22Rv1 (cell line): ENCODE measurements around the gene MYRIP.

Experiments
- ZFX ChIP-seq: fragments of 450-650 bp; IDR thresholded peaks from 2 replicates; pipeline ENCODE4 v1.6.1; 2017; ENCODE audit warnings: antibody characterized with exemption, borderline replicate concordance
- TF ChIP-seq, protein P1 (sequence below): fragments of 450-650 bp; IDR thresholded peaks from 2 replicates; pipeline ENCODE4 v1.5.1; 2017; ENCODE audit warnings: mild to moderate bottlenecking

- TF ChIP-seq, protein P1, sequence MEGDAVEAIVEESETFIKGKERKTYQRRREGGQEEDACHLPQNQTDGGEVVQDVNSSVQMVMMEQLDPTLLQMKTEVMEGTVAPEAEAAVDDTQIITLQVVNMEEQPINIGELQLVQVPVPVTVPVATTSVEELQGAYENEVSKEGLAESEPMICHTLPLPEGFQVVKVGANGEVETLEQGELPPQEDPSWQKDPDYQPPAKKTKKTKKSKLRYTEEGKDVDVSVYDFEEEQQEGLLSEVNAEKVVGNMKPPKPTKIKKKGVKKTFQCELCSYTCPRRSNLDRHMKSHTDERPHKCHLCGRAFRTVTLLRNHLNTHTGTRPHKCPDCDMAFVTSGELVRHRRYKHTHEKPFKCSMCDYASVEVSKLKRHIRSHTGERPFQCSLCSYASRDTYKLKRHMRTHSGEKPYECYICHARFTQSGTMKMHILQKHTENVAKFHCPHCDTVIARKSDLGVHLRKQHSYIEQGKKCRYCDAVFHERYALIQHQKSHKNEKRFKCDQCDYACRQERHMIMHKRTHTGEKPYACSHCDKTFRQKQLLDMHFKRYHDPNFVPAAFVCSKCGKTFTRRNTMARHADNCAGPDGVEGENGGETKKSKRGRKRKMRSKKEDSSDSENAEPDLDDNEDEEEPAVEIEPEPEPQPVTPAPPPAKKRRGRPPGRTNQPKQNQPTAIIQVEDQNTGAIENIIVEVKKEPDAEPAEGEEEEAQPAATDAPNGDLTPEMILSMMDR = no peak
- TF ChIP-seq ZFX = no peak
Observed at GRCh38 chr3:39780352-39780751, 29.1 kb upstream of the MYRIP start.
